ENCODE results near the gene KBTBD4. TPM values are rescaled to one million over a fixed set of nuclear protein-coding genes. Genes with fewer than 3 reads are reported as not detected.

The KBTBD4 gene
- total RNA-seq, 4 donors from 2014 or later, result 9.7 to 36.3 (median 18.5) TPM

DNA sequence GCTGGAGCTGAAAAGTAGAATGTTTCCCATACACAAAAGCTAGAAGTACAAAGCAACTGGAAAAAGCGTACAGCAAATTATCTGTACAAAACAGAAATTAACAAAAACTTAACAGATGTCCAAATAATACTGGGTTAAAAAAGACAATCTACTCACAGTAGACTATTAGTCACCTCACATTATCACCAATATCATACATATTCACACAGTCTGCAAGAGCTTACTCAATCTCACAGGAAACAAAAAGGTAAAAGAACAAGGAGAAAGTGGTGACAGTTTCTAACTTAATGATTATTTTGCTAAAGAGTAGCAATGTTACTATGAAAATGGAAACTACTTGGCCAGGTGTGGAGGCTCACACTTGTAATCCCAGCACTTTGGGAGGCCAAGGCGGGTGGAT is 37.7 kb downstream of the KBTBD4 start:
- no peaks in the 10 kb centered on the region for H3K27me3 ChIP-seq
- intact Hi-C loops (cut with DNase I; ENCODE audit: low total_unique reads), result no loop called here
- no peak overlapping the region for H3K4me3 ChIP-seq
- H3K36me3 ChIP-seq, result no peaks in the 10 kb centered on the region
- DNase-seq, result no peak
- peak overlapping the region in 1 of 2 donors; percentile 8 for H3K27ac ChIP-seq
- no peak for TF ChIP-seq POLR2A (IDR thresholded peaks at IDR 0.05)
- TF ChIP-seq, protein P1, sequence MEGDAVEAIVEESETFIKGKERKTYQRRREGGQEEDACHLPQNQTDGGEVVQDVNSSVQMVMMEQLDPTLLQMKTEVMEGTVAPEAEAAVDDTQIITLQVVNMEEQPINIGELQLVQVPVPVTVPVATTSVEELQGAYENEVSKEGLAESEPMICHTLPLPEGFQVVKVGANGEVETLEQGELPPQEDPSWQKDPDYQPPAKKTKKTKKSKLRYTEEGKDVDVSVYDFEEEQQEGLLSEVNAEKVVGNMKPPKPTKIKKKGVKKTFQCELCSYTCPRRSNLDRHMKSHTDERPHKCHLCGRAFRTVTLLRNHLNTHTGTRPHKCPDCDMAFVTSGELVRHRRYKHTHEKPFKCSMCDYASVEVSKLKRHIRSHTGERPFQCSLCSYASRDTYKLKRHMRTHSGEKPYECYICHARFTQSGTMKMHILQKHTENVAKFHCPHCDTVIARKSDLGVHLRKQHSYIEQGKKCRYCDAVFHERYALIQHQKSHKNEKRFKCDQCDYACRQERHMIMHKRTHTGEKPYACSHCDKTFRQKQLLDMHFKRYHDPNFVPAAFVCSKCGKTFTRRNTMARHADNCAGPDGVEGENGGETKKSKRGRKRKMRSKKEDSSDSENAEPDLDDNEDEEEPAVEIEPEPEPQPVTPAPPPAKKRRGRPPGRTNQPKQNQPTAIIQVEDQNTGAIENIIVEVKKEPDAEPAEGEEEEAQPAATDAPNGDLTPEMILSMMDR (IDR thresholded peaks at IDR 0.05), result no peak
- H3K4me1 ChIP-seq, result peaks cover 4 to 18% of the 10 kb centered on the region in 2 donors
- H3K9me3 ChIP-seq, result no peaks in the 10 kb centered on the region

DNA sequence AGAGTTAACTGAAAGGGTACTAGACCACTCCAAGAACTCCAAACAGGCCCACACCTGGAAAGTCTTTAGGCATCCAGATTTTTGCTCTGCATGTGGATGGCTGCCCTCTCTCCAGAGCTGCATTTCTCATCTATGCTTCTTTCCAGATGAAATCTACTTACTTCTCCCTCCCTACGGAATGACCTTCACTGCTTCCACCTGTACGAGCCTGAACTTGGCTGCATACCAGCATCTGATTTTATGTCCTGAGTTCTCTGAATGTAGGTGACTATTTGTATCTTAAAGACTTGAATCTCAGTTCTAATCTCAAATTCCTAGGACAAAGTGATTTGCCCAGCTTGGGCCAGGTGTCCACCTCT is 39.1 kb downstream of the KBTBD4 start:
- Histone ChIP-seq H3K27ac (peak overlapping the region in 1 of 2 donors; percentile 25), H3K27me3 (no peaks in the 10 kb centered on the region), H3K4me1 (peaks cover 6 to 20% of the 10 kb centered on the region in 2 donors), H3K9me3 (no peaks in the 10 kb centered on the region), H3K36me3 (no peaks in the 10 kb centered on the region), H3K4me3 (no peak overlapping the region)
- intact Hi-C loops (cut with DNase I; ENCODE audit: low total_unique reads), result no loop called here
- TF ChIP-seq POLR2A (IDR thresholded peaks at IDR 0.05), result no peak
- TF ChIP-seq, protein P1 (IDR thresholded peaks at IDR 0.05), result no peak
- no peak for DNase-seq

DNA sequence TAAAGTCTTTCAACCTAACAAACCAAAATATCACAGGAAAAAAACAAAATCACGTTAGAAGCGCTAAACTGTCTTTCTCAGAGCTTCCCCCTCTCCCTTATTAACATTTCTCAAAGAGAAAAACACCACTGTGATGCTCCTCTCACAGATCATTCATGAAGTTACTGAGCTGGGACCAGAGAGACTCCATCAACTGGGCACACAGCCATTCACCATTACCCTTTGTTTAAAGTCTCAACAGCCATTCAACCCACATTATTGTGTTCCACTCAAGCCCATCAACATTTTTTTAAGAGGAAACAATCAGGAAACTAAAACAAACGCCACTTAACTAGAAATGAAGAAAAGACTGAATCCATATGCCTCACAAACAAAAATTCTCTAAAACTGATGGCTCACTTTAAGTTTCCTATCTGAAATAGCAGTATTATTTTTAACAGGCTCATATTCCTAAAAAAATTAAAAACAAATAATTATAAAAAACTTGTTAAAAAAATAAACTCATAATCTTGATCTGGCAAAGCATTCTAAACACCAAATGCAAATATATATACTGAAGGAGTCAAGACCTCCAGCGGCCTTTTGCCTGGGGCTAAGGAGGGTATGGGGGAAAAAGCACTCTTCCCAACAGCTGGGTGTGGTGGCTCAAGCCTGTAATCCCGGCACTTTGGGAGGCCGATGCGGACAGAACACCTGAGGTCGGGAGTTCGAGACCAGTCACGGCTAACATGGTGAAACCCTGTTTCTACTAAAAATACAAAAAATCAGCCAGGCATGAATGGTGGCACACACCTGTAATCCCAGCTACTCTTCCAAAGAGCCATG is 39.8 kb downstream of the KBTBD4 start:
- no peak for TF ChIP-seq POLR2A (IDR thresholded peaks at IDR 0.05)
- TF ChIP-seq, protein P1 (IDR thresholded peaks at IDR 0.05), result no peak
- Histone ChIP-seq H3K4me1 (peaks cover 9 to 20% of the 10 kb centered on the region in 2 donors), H3K27ac (peak overlapping the region in 1 of 2 donors; percentile 25), H3K4me3 (no peak overlapping the region), H3K9me3 (no peaks in the 10 kb centered on the region), H3K36me3 (no peaks in the 10 kb centered on the region), H3K27me3 (no peaks in the 10 kb centered on the region)
- no peak for DNase-seq
- intact Hi-C loops (cut with DNase I; ENCODE audit: low total_unique reads), result no loop called here

DNA sequence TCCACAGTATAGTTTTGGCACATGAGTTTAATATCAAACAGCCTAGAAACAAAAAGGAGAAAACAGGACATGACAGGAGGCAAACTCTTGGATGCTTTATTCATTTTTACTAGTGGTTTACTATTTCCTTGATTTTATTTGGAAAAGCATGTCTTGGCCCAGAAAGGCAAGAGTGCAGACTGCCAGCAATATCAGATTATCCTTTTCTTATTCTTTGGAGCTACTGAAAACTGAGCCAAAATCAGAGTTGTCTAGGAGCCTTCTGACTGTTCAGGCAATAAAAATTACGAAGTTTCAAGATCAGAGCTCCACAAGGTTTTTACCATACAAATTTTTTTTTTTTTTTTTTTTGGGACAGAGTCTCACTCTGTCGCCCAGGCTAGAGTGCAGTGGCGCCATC is 41.9 kb downstream of the KBTBD4 start:
- H3K9me3 ChIP-seq, result no peaks in the 10 kb centered on the region
- DNase-seq, result no peak
- intact Hi-C loops (cut with DNase I; ENCODE audit: low total_unique reads), result no loop called here
- no peak overlapping the region for H3K4me3 ChIP-seq
- H3K36me3 ChIP-seq, result no peaks in the 10 kb centered on the region
- H3K27ac ChIP-seq, result peak overlapping the region in 1 of 2 donors; percentile 35
- no peaks in the 10 kb centered on the region for H3K27me3 ChIP-seq
- TF ChIP-seq POLR2A (IDR thresholded peaks at IDR 0.05), result no peak
- TF ChIP-seq, protein P1 (IDR thresholded peaks at IDR 0.05), result no peak
- H3K4me1 ChIP-seq, result peaks cover 15 to 23% of the 10 kb centered on the region in 2 donors

DNA sequence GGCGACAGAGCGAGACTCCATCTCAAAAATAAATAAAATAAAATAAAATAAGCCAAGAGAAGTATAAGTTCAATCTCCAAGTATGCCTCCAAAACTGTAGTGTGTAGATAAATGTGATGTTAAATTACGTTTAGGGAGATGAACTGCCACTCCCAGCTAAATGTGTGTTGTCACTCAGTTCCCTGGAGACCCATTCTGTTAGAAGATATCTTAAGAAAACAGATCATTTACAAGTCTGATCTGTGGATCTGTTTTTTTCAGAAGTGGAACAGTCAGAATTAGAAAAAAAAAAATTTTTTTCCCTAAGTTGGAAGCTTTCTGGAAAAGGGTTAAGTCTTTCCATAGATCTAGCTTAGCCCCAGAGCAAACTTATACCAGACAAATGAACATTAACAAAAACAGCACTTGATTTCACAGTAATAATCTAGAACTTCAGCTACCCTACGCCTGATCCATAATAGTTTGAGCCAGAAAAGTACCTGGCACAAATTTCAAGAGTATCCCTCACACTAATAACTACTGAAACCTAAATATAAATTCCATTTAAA is 44.0 kb downstream of the KBTBD4 start:
- DNase-seq, result no peak
- no peak for TF ChIP-seq POLR2A (IDR thresholded peaks at IDR 0.05)
- TF ChIP-seq, protein P1 (IDR thresholded peaks at IDR 0.05), result no peak
- H3K4me1 ChIP-seq, result peaks cover 15 to 23% of the 10 kb centered on the region in 2 donors
- no peak overlapping the region for H3K27ac ChIP-seq
- intact Hi-C loops (cut with DNase I; ENCODE audit: low total_unique reads), result no loop called here
- no peaks in the 10 kb centered on the region for H3K27me3 ChIP-seq
- no peaks in the 10 kb centered on the region for H3K9me3 ChIP-seq
- H3K4me3 ChIP-seq, result no peak overlapping the region
- no peaks in the 10 kb centered on the region for H3K36me3 ChIP-seq
